HG02798 (cell line): ENCODE data around the gene FFAR4.

ENCODE experiments used
- ATAC-seq: cut with Tn5 transposase; IDR thresholded peaks from one replicate; pipeline ENCODE4 v1.9.1; 2021; ENCODE audit warnings: mild to moderate bottlenecking; ENCODE audit not compliant: unreplicated experiment, poor library complexity

The FFAR4 gene

GRCh38 chr10:93598157-93598556 lies 31.7 kb downstream of the FFAR4 start:
- no peak for ATAC-seq

- no peak for ATAC-seq
These were observed 32.9 kb downstream of the FFAR4 start for GRCh38 chr10:93599335-93599734.

- ATAC-seq, result no peak
These were observed 33.3 kb downstream of the FFAR4 start for GRCh38 chr10:93599778-93600177.

- ATAC-seq, result no peak
These were observed 34.1 kb downstream of the FFAR4 start for GRCh38 chr10:93600446-93601145.

GRCh38 chr10:93601146-93601773 lies 34.8 kb downstream of the FFAR4 start, which contains the start of gene RBP4:
TSS of gene RBP4 (minus strand) at chr10:93601235. CDS start at chr10:93601028, 207 bp downstream.
- ATAC-seq, result no peak

GRCh38 chr10:93601774-93602162 lies 35.3 kb downstream of the FFAR4 start:
- ATAC-seq, result no peak

GRCh38 chr10:93603023-93603422 lies 36.6 kb downstream of the FFAR4 start:
- no peak for ATAC-seq

- ATAC-seq, result no peak
These were observed 37.7 kb downstream of the FFAR4 start for GRCh38 chr10:93604146-93604545.

- ATAC-seq, result no peak
These were observed 42.0 kb downstream of the FFAR4 start for GRCh38 chr10:93608421-93608820.

- ATAC-seq, result no peak
These were observed 45.8 kb downstream of the FFAR4 start, which contains the start of gene PDE6C for GRCh38 chr10:93612311-93612710. TSS of gene PDE6C (plus strand) at chr10:93612537. CDS start at chr10:93612726, 189 bp downstream.

- ATAC-seq, result no peak
These were observed 46.7 kb downstream of the FFAR4 start for GRCh38 chr10:93613126-93613525.

- no peak for ATAC-seq
These were observed 47.8 kb downstream of the FFAR4 start for GRCh38 chr10:93614101-93614825.

GRCh38 chr10:93615576-93616235 lies 49.2 kb downstream of the FFAR4 start:
- ATAC-seq, result no peak

GRCh38 chr10:93620925-93621324 lies 54.5 kb downstream of the FFAR4 start:
- no peak for ATAC-seq

GRCh38 chr10:93622942-93623341 lies 56.5 kb downstream of the FFAR4 start:
- ATAC-seq, result no peak

- no peak for ATAC-seq
These were observed 62.4 kb downstream of the FFAR4 start for GRCh38 chr10:93628858-93629257.

GRCh38 chr10:93629647-93630305 lies 63.3 kb downstream of the FFAR4 start:
- no peak for ATAC-seq

GRCh38 chr10:93630625-93631557 lies 64.4 kb downstream of the FFAR4 start:
- no peak for ATAC-seq
